Neural cell (in vitro differentiated cells): ENCODE data around the gene VWA7. TPM values are rescaled to one million over a fixed set of nuclear protein-coding genes. Genes with fewer than 3 reads are reported as not detected.

ENCODE experiments used
- H2AFZ ChIP-seq: fragments of 200-600, 300-800 bp; sonication (generic), shearing (Covaris generic); 2 replicates; pipeline ENCODE4 v1.6.0; 2014; ENCODE audit warnings: low read depth, mild to moderate bottlenecking, antibody characterized with exemption, low read length, moderate library complexity
- H3F3A ChIP-seq: fragments of 200-600 bp; shearing (Covaris generic); 2 replicates; pipeline ENCODE4 v1.6.1; 2016; ENCODE audit warnings: mild to moderate bottlenecking, moderate library complexity, mixed read lengths, antibody characterized with exemption, low read length; ENCODE audit not compliant: insufficient read depth, poor library complexity, severe bottlenecking
- H3K27ac ChIP-seq: fragments of 200-600, 300-800 bp; sonication (generic), shearing (Covaris generic); 2 replicates; pipeline ENCODE4 v1.5.1; 2014; ENCODE audit warnings: mild to moderate bottlenecking, low read length, moderate library complexity
- H3K27me3 ChIP-seq: fragments of 300-800, 200-600 bp; sonication (generic), shearing (Covaris generic); 2 replicates; pipeline ENCODE4 v1.6.0; 2014; ENCODE audit warnings: mild to moderate bottlenecking, low read depth, low read length, moderate library complexity; ENCODE audit not compliant: insufficient read depth
- H3K36me3 ChIP-seq: fragments of 300-800, 200-600 bp; sonication (generic), shearing (Covaris generic); 2 replicates; pipeline ENCODE4 v1.5.1; 2014; ENCODE audit warnings: mild to moderate bottlenecking, antibody characterized with exemption, low read length, moderate library complexity; ENCODE audit not compliant: insufficient read depth
- H3K4me2 ChIP-seq: fragments of 300-800, 200-600 bp; sonication (generic), shearing (Covaris generic); 2 replicates; pipeline ENCODE4 v1.6.0; 2014; ENCODE audit warnings: mild to moderate bottlenecking, low read length
- H3K4me3 ChIP-seq: fragments of 300-800, 200-600 bp; sonication (generic), shearing (Covaris generic); 2 replicates; pipeline ENCODE4 v1.5.1; 2014; ENCODE audit warnings: mild to moderate bottlenecking, low read length, moderate library complexity
- H3K79me2 ChIP-seq: fragments of 200-600 bp; shearing (Covaris generic); replicated peaks from 2 replicates; pipeline ENCODE4 v1.6.0; 2014; ENCODE audit warnings: mild to moderate bottlenecking, low read length, moderate library complexity; ENCODE audit not compliant: insufficient read depth
- H3K9ac ChIP-seq: fragments of 300-800, 200-600 bp; sonication (generic), shearing (Covaris generic); 2 replicates; pipeline ENCODE4 v1.6.1; 2016; ENCODE audit warnings: mild to moderate bottlenecking, low read length, mixed read lengths
- H3K9me2 ChIP-seq: fragments of 200-600 bp; shearing (Covaris generic); 2 replicates; pipeline ENCODE4 v1.6.1; 2016; ENCODE audit warnings: mild to moderate bottlenecking, low read length, mixed read lengths; ENCODE audit not compliant: insufficient read depth
- H3K9me3 ChIP-seq: fragments of 200-600, 300-800 bp; sonication (generic), shearing (Covaris generic); 2 replicates; pipeline ENCODE4 v1.6.1; 2016; ENCODE audit warnings: mild to moderate bottlenecking, mixed run types, low read length, moderate library complexity, mixed read lengths
- H4K20me1 ChIP-seq: fragments of 200-600 bp; shearing (Covaris generic); 2 replicates; pipeline ENCODE4 v1.6.1; 2016; ENCODE audit warnings: mild to moderate bottlenecking, mixed run types; ENCODE audit not compliant: insufficient read depth
- CTCF ChIP-seq: fragments of 450-650 bp; IDR thresholded peaks from 2 replicates; pipeline ENCODE4 v1.5.1; 2014; ENCODE audit warnings: antibody characterized with exemption, mild to moderate bottlenecking, moderate library complexity; ENCODE audit not compliant: poor library complexity, severe bottlenecking
- EP300 ChIP-seq: fragments of 450-650 bp; conservative IDR thresholded peaks from 2 replicates; pipeline ENCODE4 v1.6.1; 2014; ENCODE audit warnings: antibody characterized with exemption, mild to moderate bottlenecking, moderate library complexity; ENCODE audit not compliant: poor library complexity, severe bottlenecking
- EZH2 ChIP-seq: fragments of 200-600, 300-800 bp; shearing (Covaris generic), sonication (generic); IDR thresholded peaks from 2 replicates; pipeline ENCODE4 v1.6.1; 2014; ENCODE audit warnings: antibody characterized with exemption, low read length, borderline replicate concordance, mild to moderate bottlenecking; ENCODE audit not compliant: insufficient read depth, poor library complexity, severe bottlenecking
- MXI1 ChIP-seq: fragments of 450-650 bp; conservative IDR thresholded peaks from 2 replicates; pipeline ENCODE4 v1.6.1; 2014; ENCODE audit warnings: antibody characterized with exemption, mild to moderate bottlenecking; ENCODE audit not compliant: poor library complexity, severe bottlenecking
- POLR2AphosphoS5 ChIP-seq: IDR thresholded peaks from 2 replicates; pipeline ENCODE4 v1.6.1; 2012
- RAD21 ChIP-seq: fragments of 450-650 bp; conservative IDR thresholded peaks from 2 replicates; pipeline ENCODE4 v1.6.1; 2014; ENCODE audit warnings: antibody characterized with exemption, mild to moderate bottlenecking, moderate library complexity
- REST ChIP-seq: IDR thresholded peaks from 2 replicates; pipeline ENCODE4 v1.6.1; 2012; ENCODE audit warnings: borderline replicate concordance
- SMC3 ChIP-seq: fragments of 450-650 bp; conservative IDR thresholded peaks from 2 replicates; pipeline ENCODE4 v1.6.1; 2014; ENCODE audit warnings: antibody characterized with exemption, mild to moderate bottlenecking, moderate library complexity; ENCODE audit not compliant: poor library complexity
- TAF1 ChIP-seq: IDR thresholded peaks from 2 replicates; pipeline ENCODE4 v1.6.1; 2012; ENCODE audit warnings: low read depth
- polyA plus RNA-seq: library from polyadenylated mRNA; depleted of rRNA; stranded (reverse); fragments of >200 nt; gene quantifications from 2 replicates; pipeline ENCODE4 v1.2.3, GENCODE V29; 2014

The VWA7 gene
- polyA plus RNA-seq, 1 donor from 2014 or later = 5.3 TPM

DNA sequence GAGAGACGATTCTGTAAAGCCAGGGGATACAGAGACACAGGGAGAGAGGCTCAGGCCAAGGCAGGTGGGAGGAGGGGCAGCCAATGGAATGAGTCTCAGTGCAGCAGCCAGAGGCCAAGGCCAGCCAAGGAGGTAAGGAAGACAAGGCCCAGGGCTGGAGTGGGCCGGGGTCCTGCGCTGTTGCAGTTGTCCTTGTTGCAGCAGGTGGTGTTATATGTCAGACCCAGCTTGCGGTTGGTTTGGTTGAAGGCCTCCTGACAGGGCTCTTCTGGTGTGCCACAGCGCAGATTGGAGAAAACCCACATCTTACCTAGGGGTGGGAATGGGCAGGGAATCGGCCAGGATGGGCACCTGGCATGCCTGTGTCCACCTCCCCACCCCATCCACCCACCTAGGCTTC, 58.1 kb downstream of the VWA7 start:
- Histone ChIP-seq H3K4me2 (no peak overlapping the region), H2AFZ (no peak overlapping the region)

DNA sequence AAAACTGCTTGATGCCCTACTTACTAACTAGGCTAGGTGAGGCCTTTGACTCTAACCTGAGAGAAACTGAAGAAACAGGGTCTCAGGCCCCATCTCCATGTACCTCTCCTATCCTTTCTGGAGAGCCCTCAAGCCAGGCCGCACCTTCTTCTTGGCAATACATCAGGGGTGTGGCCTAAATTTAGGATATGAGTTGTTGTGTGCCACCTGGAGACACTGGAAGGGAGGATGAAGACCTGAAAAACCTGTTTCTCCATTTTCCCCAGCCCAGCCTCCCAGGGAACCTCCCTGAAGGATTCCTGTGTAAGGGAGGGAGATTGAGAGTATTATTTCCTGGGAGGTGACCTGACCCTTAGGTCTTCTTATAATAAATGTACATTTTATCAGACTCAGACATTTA, 58.9 kb downstream of the VWA7 start:
- Histone ChIP-seq H3K9ac (no peak overlapping the region), H3K36me3 (no peaks in the 10 kb centered on the region), H3F3A (no peaks in the 10 kb centered on the region), H3K9me3 (no peaks in the 10 kb centered on the region), H4K20me1 (no peaks in the 10 kb centered on the region), H3K4me3 (no peak overlapping the region), H3K9me2 (no peaks in the 10 kb centered on the region), H3K27ac (no peak overlapping the region), H3K79me2 (no peaks in the 10 kb centered on the region), H3K27me3 (no peaks in the 10 kb centered on the region), H2AFZ (no peak overlapping the region), H3K4me2 (no peak overlapping the region)
- TF ChIP-seq EZH2 (no peak), EP300 (no peak), SMC3 (no peak), MXI1 (no peak), REST (no peak), CTCF (no peak)

More for the DNA sequence above, 58.1 kb downstream of the VWA7 start:
- TF ChIP-seq EZH2 = no peak
- no peak for TF ChIP-seq CTCF
- no peak for TF ChIP-seq POLR2AphosphoS5
- TF ChIP-seq MXI1 = no peak
- no peak for TF ChIP-seq SMC3
- TF ChIP-seq RAD21 = no peak
- no peak for TF ChIP-seq REST
- no peak for TF ChIP-seq TAF1
- H3K79me2 ChIP-seq = no peaks in the 10 kb centered on the region
- H3K27ac ChIP-seq = no peak overlapping the region
- H3K9me2 ChIP-seq = no peaks in the 10 kb centered on the region
- H4K20me1 ChIP-seq = no peaks in the 10 kb centered on the region
- no peaks in the 10 kb centered on the region for H3K27me3 ChIP-seq
- H3F3A ChIP-seq = no peaks in the 10 kb centered on the region
- H3K9me3 ChIP-seq = no peaks in the 10 kb centered on the region
- H3K9ac ChIP-seq = no peak overlapping the region
- no peak overlapping the region for H3K4me3 ChIP-seq
- H3K36me3 ChIP-seq = no peaks in the 10 kb centered on the region
